HEK293T (cell line): ENCODE measurements around the gene MAGEA8.

Experiments
- ARNT ChIP-seq: fragments of 450-650 bp; IDR thresholded peaks from 2 replicates; pipeline ENCODE4 v1.6.1; 2017; ENCODE audit warnings: mild to moderate bottlenecking
- BHLHE40 ChIP-seq: fragments of 450-650 bp; IDR thresholded peaks from 2 replicates; pipeline ENCODE4 v1.6.1; 2016; ENCODE audit warnings: mild to moderate bottlenecking, moderate library complexity, borderline replicate concordance
- CTBP1 ChIP-seq: fragments of 450-650 bp; IDR thresholded peaks from 2 replicates; pipeline ENCODE4 v1.6.1; 2016; ENCODE audit warnings: borderline replicate concordance
- ELF4 ChIP-seq: fragments of 450-650 bp; IDR thresholded peaks from 2 replicates; pipeline ENCODE4 v1.6.1; 2017; ENCODE audit warnings: antibody characterized with exemption
- FOXA1 ChIP-seq: fragments of 450-650 bp; IDR thresholded peaks from 2 replicates; pipeline ENCODE4 v1.6.1; 2016; ENCODE audit warnings: mild to moderate bottlenecking
- FOXK2 ChIP-seq: fragments of 450-650 bp; IDR thresholded peaks from 2 replicates; pipeline ENCODE4 v1.6.1; 2016; ENCODE audit warnings: mild to moderate bottlenecking
- FOXM1 ChIP-seq: fragments of 450-650 bp; IDR thresholded peaks from 2 replicates; pipeline ENCODE4 v1.6.1; 2017; ENCODE audit warnings: mild to moderate bottlenecking, borderline replicate concordance
- HDGF ChIP-seq: fragments of 450-650 bp; IDR thresholded peaks from 2 replicates; pipeline ENCODE4 v1.6.1; 2017; ENCODE audit warnings: antibody characterized with exemption, borderline replicate concordance
- L3MBTL2 ChIP-seq: fragments of 450-650 bp; conservative IDR thresholded peaks from 2 replicates; pipeline ENCODE4 v1.6.1; 2016; ENCODE audit warnings: mild to moderate bottlenecking
- NFRKB ChIP-seq: fragments of 450-650 bp; IDR thresholded peaks from 2 replicates; pipeline ENCODE4 v1.6.1; 2016; ENCODE audit warnings: mild to moderate bottlenecking, moderate library complexity
- SP1 ChIP-seq: fragments of 450-650 bp; IDR thresholded peaks from 2 replicates; pipeline ENCODE4 v1.6.1; 2017
- SUZ12 ChIP-seq: fragments of 450-650 bp; IDR thresholded peaks from 2 replicates; pipeline ENCODE4 v1.6.1; 2016; ENCODE audit warnings: mild to moderate bottlenecking
- TARDBP ChIP-seq: fragments of 450-650 bp; IDR thresholded peaks from 2 replicates; pipeline ENCODE4 v1.6.1; 2016
- ZNF384 ChIP-seq: fragments of 450-650 bp; IDR thresholded peaks from 2 replicates; pipeline ENCODE4 v1.6.1; 2016

DNA sequence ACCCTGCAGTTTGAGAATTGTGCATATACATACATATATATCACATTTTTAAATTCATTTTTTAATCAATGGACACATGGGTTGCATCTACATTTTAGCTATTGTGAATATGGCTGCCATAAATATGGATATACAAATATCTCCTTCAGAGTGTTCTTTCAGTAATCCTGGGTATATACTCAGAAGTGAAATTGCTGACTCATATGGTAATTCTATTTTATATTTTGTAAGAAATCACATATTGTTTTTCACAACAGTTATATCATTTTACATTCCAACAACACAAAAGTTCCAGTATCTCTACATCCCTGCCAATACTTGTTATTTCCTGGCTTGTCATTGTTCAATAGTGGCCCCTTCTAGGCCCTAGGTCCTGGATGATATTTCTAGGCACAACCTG is 27.7 kb downstream of the MAGEA8 start:
- TF ChIP-seq NFRKB (no peak), SP1 (no peak), FOXM1 (no peak), ZNF384 (no peak), ELF4 (no peak), TARDBP (no peak), BHLHE40 (no peak), CTBP1 (no peak), FOXK2 (no peak), ARNT (no peak), SUZ12 (no peak), L3MBTL2 (no peak), HDGF (no peak), FOXA1 (no peak)
